HepG2 (cell line): ENCODE results near the gene SLC22A5. TPM values are rescaled to one million over a fixed set of nuclear protein-coding genes. Genes with fewer than 3 reads are reported as not detected.

Source experiments
- ATAC-seq: fragments of 200-7000 bp; cut with Tn5 transposase; 3 replicates; pipeline ENCODE4 v1.9.1; 2020; ENCODE audit warnings: mild to moderate bottlenecking, moderate library complexity
- BruUV-seq: library from RNA; stranded (reverse); fragments of 400-500 nt; replicated peaks from 2 replicates; lab custom pipeline; 2021; lab: Mats Ljungman, UMichigan
- CTCF ChIA-PET: fragments of 300-600 bp; formaldehyde crosslinking; extraction: SDS; loops from one replicate; lab custom pipeline; 2021; ENCODE audit warnings: low total read pairs, inconsistent platforms, low intra/inter-chr PET ratio; lab: Yijun Ruan, JAX
- POLR2A ChIA-PET: fragments of 350-600 bp; sonication (Branson Sonifier 250); formaldehyde crosslinking; loops from one replicate; lab custom pipeline; 2020; ENCODE audit warnings: antibody characterized with exemption, inconsistent platforms; lab: Yijun Ruan, JAX
- DNase-seq: peaks from one replicate; pipeline ENCODE4 v3.0.0-alpha.2; 2015; ENCODE audit warnings: low spot score
- FAIRE-seq: peaks from 3 replicates; lab custom pipeline; 2011; peaks lifted over from hg19 to GRCh38; lab: Jason Lieb, UNC
- H2AFZ ChIP-seq: one replicate; pipeline ENCODE4 v1.6.1; 2011; ENCODE audit warnings: low read length, inconsistent platforms
- H3K27ac ChIP-seq: fragments of 300-600 bp; 3 replicates; pipeline ENCODE4 v1.8.0; 2011; ENCODE audit warnings: mixed run types, mild to moderate bottlenecking, mixed read lengths, low read length, inconsistent platforms; ENCODE audit not compliant: insufficient read depth; ENCODE audit errors: extremely low read length
- H3K27me3 ChIP-seq, 2 experiments: fragments of 200-600 bp in 1 of 2; 2 replicates in 1 of 2; 3 replicates in 1 of 2; pipeline versions ENCODE4 v1.6.0 to v1.8.0; 2011; ENCODE audit warnings: low read length in 2 of 2, mild to moderate bottlenecking in 2 of 2, moderate library complexity in 2 of 2, inconsistent platforms in 1 of 2; ENCODE audit not compliant: insufficient read depth in 2 of 2, control insufficient read depth in 1 of 2
- H3K36me3 ChIP-seq, 2 experiments: fragments of 200-600 bp in 1 of 2; replicated peaks in 1 of 2; 2 replicates in 1 of 2; 3 replicates in 1 of 2; pipeline versions ENCODE4 v1.5.1 to v1.8.0; 2011; ENCODE audit warnings: low read length in 2 of 2, inconsistent platforms in 1 of 2; ENCODE audit not compliant: insufficient read depth in 2 of 2, control insufficient read depth in 1 of 2
- H3K4me1 ChIP-seq: 2 replicates; pipeline ENCODE4 v1.5.1; 2012; ENCODE audit warnings: low read length, inconsistent platforms; ENCODE audit not compliant: insufficient read depth
- H3K4me2 ChIP-seq: 2 replicates; pipeline ENCODE4 v1.6.0; 2011; ENCODE audit warnings: low read depth, low read length, inconsistent platforms
- H3K4me3 ChIP-seq, 3 experiments: fragments of 200-600 bp in 1 of 3; sonication (generic), shearing (Covaris generic) in 1 of 3; replicated peaks in 1 of 3; 2 replicates each; pipeline ENCODE4 v1.5.1; 2011 to 2016; ENCODE audit warnings: low read length in 3 of 3, inconsistent platforms in 2 of 3, low read depth in 2 of 3, mild to moderate bottlenecking in 2 of 3, control low read depth in 1 of 3, mixed read lengths in 1 of 3; ENCODE audit not compliant: insufficient read depth in 1 of 3
- H3K79me2 ChIP-seq: one replicate; pipeline ENCODE4 v1.6.1; 2011; ENCODE audit warnings: low read length, inconsistent platforms; ENCODE audit not compliant: insufficient read depth
- H3K9ac ChIP-seq: 2 replicates; pipeline ENCODE4 v1.6.0; 2011; ENCODE audit warnings: mild to moderate bottlenecking, low read depth, low read length, inconsistent platforms; ENCODE audit not compliant: insufficient read depth
- H3K9me3 ChIP-seq: 2 replicates; pipeline ENCODE4 v1.5.1; 2012; ENCODE audit warnings: mild to moderate bottlenecking, low read length
- H4K20me1 ChIP-seq: 2 replicates; pipeline ENCODE4 v1.6.0; 2011; ENCODE audit warnings: inconsistent platforms, mild to moderate bottlenecking, low read length, moderate library complexity; ENCODE audit not compliant: insufficient read depth
- ARHGAP35 ChIP-seq: sonication (generic); formaldehyde crosslinking; IDR thresholded peaks from 2 replicates; pipeline ENCODE4 v1.9.0; 2022; ENCODE audit warnings: mild to moderate bottlenecking, inconsistent platforms, moderate library complexity, missing genetic modification reagents, borderline replicate concordance
- BRCA1 ChIP-seq: sonication (generic); formaldehyde crosslinking; IDR thresholded peaks from 2 replicates; pipeline ENCODE4 v1.4.0; 2020; ENCODE audit warnings: missing genetic modification reagents
- FOXM1 ChIP-seq: sonication (generic); formaldehyde crosslinking; IDR thresholded peaks from 2 replicates; pipeline ENCODE4 v1.5.0; 2020; ENCODE audit warnings: missing genetic modification reagents
- HDAC2 ChIP-seq: sonication (generic); formaldehyde crosslinking; IDR thresholded peaks from 2 replicates; pipeline ENCODE4 v1.4.0; 2020; ENCODE audit warnings: missing genetic modification reagents
- KDM5A ChIP-seq: fragments of 200-600 bp; sonication (generic); IDR thresholded peaks from 2 replicates; pipeline ENCODE4 v1.7.0; 2018; ENCODE audit warnings: antibody characterized with exemption, mild to moderate bottlenecking, low read length, borderline replicate concordance
- MYPOP ChIP-seq: sonication (generic); formaldehyde crosslinking; IDR thresholded peaks from 2 replicates; pipeline ENCODE4 v1.8.1; 2023; ENCODE audit warnings: mild to moderate bottlenecking, moderate library complexity, missing genetic modification reagents
- PRMT3 ChIP-seq: sonication (generic); formaldehyde crosslinking; IDR thresholded peaks from 2 replicates; pipeline ENCODE4 v1.8.1; 2022; ENCODE audit warnings: low read depth, mild to moderate bottlenecking, moderate library complexity, missing genetic modification reagents, borderline replicate concordance
- SRSF1 ChIP-seq: fragments of 200-400 bp; formaldehyde crosslinking; optimal IDR thresholded peaks from 2 replicates; pipeline ENCODE3; 2017; ENCODE audit warnings: mild to moderate bottlenecking, low read depth, low read length, moderate library complexity
- TRIM24 ChIP-seq: sonication (generic); formaldehyde crosslinking; IDR thresholded peaks from 2 replicates; pipeline ENCODE4 v1.8.0; 2022; ENCODE audit warnings: mild to moderate bottlenecking, missing genetic modification reagents
- ZBTB3 ChIP-seq: sonication (generic); formaldehyde crosslinking; IDR thresholded peaks from 2 replicates; pipeline ENCODE4 v1.4.0; 2020; ENCODE audit warnings: low read depth, mild to moderate bottlenecking, moderate library complexity, missing genetic modification reagents, borderline replicate concordance
- ZFAT ChIP-seq: sonication (generic); formaldehyde crosslinking; conservative IDR thresholded peaks from 2 replicates; pipeline ENCODE4 v1.8.1; 2023; ENCODE audit warnings: missing genetic modification reagents, inconsistent platforms
- ZNF205 ChIP-seq: IDR thresholded peaks from 2 replicates; pipeline ENCODE4 v1.6.1; 2018; ENCODE audit warnings: missing biosample characterization, missing genetic modification reagents
- ZNF337 ChIP-seq: sonication (generic); formaldehyde crosslinking; IDR thresholded peaks from 2 replicates; pipeline ENCODE4 v1.5.1; 2020; ENCODE audit warnings: missing genetic modification reagents, low read depth, mild to moderate bottlenecking, borderline replicate concordance
- ZNF414 ChIP-seq: sonication (generic); formaldehyde crosslinking; IDR thresholded peaks from 2 replicates; pipeline ENCODE4 v1.5.0; 2020; ENCODE audit warnings: missing genetic modification reagents
- ZSCAN31 ChIP-seq: sonication (generic); formaldehyde crosslinking; IDR thresholded peaks from 2 replicates; pipeline ENCODE4 v1.5.0; 2020; ENCODE audit warnings: low read depth, mild to moderate bottlenecking, missing genetic modification reagents
- ZXDC ChIP-seq: sonication (generic); formaldehyde crosslinking; IDR thresholded peaks from 2 replicates; pipeline ENCODE4 v1.5.0; 2020; ENCODE audit warnings: mild to moderate bottlenecking, missing genetic modification reagents
- WGBS: methylation state at CpG from one replicate; pipeline ENCODE4 v1.1.6; 2017; ENCODE audit warnings: low lambda C conversion rate; 5-methylcytosine and 5-hydroxymethylcytosine counted together
- in situ Hi-C: cut with HindIII; loops from 2 replicates; pipeline ENCODE4 v1.10.0; 2017; ENCODE audit warnings: low pct_unique_long_range_greater_than_20kb; ENCODE audit not compliant: extremely low pct_ligation_motif_present
- intact Hi-C: fragments of 100-400 bp; cut with micrococcal nuclease; formaldehyde crosslinking; loops from one replicate; pipeline ENCODE4 v1.10.0; 2022; ENCODE audit not compliant: unreplicated experiment
- polyA plus RNA-seq, 8 experiments: library from polyadenylated mRNA; depleted of rRNA in 3 of 8; stranded (reverse) in 7 of 8; unstranded in 1 of 8; fragments of >200 nt; fragmentation: Illumina TruSeq in 4 of 8; extraction: Trizol in 4 of 8; gene quantifications; 2 replicates each; pipeline versions ENCODE4 v1.2.1 to v1.2.3, GENCODE V29; 2011 to 2016; ENCODE audit warnings: low read depth in 4 of 8, missing spikeins in 1 of 8, mixed read lengths in 1 of 8; ENCODE audit not compliant: insufficient read depth in 1 of 8
- total RNA-seq, 5 experiments: library from RNA; depleted of rRNA; stranded (reverse); fragments of >200 nt; fragmentation: Illumina TruSeq; extraction: Trizol; gene quantifications; 2 replicates each; pipeline ENCODE4 v1.2.3, GENCODE V29; 2016; ENCODE audit warnings: low read depth in 1 of 5

The SLC22A5 gene
- total and polyA plus RNA-seq, 2 of the 13 experiments (the other 11 are each of a cell fraction or from before 2014, with no cell fraction given) = 7.1 to 15.1 TPM

- H3K9ac ChIP-seq = no peak overlapping the region
- TF ChIP-seq ZNF337 (CRISPR knock-in tag) (no peak), MYPOP (no peak), ARHGAP35 (CRISPR knock-in tag) (no peak), HDAC2 (CRISPR knock-in tag) (no peak), TRIM24 (CRISPR knock-in tag) (no peak), ZBTB3 (CRISPR knock-in tag) (no peak), PRMT3 (no peak), BRCA1 (CRISPR knock-in tag) (no peak), ZNF414 (CRISPR knock-in tag) (no peak), FOXM1 (no peak), ZXDC (CRISPR knock-in tag) (no peak), ZNF205 (CRISPR knock-in tag) (no peak), ZFAT (CRISPR knock-in tag) (no peak), SRSF1 (no peak), KDM5A (no peak), ZSCAN31 (CRISPR knock-in tag) (no peak)
- CTCF ChIA-PET = no interaction called here
- H3K4me3 ChIP-seq = no peak overlapping the region
- no TSS peak for BruUV-seq
- POLR2A ChIA-PET = no interaction called here
- H3K27me3 ChIP-seq = no peaks in the 10 kb centered on the region
- 96% methylated on average over 7 of the region's 16 CpGs for WGBS
- H3K9me3 ChIP-seq = no peaks in the 10 kb centered on the region
- ATAC-seq = no peak
- H3K79me2 ChIP-seq = no peaks in the 10 kb centered on the region
- H3K4me2 ChIP-seq = no peak overlapping the region
- H3K36me3 ChIP-seq = peaks cover 2 to 9% of the 10 kb centered on the region in 2 experiments; a peak in 2 of 5 replicates
- no peak for DNase-seq
- no peak for FAIRE-seq
- intact Hi-C loops (no loop called here), in situ Hi-C loops (loop anchor here (25.0 kb wide), 1 partner anchor 285 kb away; the partner anchor contains the start of genes IL13 and IL4)
- H4K20me1 ChIP-seq = no peaks in the 10 kb centered on the region
- H2AFZ ChIP-seq = no peak overlapping the region
- H3K4me1 ChIP-seq = peaks cover 47% of the 10 kb centered on the region
- H3K27ac ChIP-seq = no peak overlapping the region
These were observed 7.5 kb downstream of the SLC22A5 start for GRCh38 chr5:132376694-132377641.
